Liver (tissue), 3 donors: ENCODE results near the gene TXNRD2.
"Not testable (repeated sequence)": the region's sequence is repeated elsewhere in the genome, so short reads cannot be mapped to it uniquely, and the experiment has no call there.

Experiments
- ATF3 ChIP-seq: IDR thresholded peaks from 2 replicates; pipeline ENCODE4 v1.6.1; 2016; ENCODE audit warnings: antibody characterized with exemption
- CTCF ChIP-seq: fragments of 150-350 bp; IDR thresholded peaks from 2 replicates; pipeline ENCODE4 v1.5.1; 2017; ENCODE audit warnings: improper control_type of control experiment, low read depth, low read length; ENCODE audit not compliant: missing input control
- NR2F2 ChIP-seq: IDR thresholded peaks from 2 replicates; pipeline ENCODE4 v1.6.1; 2016; ENCODE audit warnings: antibody characterized with exemption
- SP1 ChIP-seq: IDR thresholded peaks from 2 replicates; pipeline ENCODE4 v1.6.1; 2018; ENCODE audit warnings: antibody characterized with exemption, mild to moderate bottlenecking
- TF ChIP-seq, protein P1 (sequence below): IDR thresholded peaks from 2 replicates; pipeline ENCODE4 v1.6.1; 2016; ENCODE audit warnings: antibody characterized with exemption
- donor health status: healthy.
- donor health status: healthy.

DNA sequence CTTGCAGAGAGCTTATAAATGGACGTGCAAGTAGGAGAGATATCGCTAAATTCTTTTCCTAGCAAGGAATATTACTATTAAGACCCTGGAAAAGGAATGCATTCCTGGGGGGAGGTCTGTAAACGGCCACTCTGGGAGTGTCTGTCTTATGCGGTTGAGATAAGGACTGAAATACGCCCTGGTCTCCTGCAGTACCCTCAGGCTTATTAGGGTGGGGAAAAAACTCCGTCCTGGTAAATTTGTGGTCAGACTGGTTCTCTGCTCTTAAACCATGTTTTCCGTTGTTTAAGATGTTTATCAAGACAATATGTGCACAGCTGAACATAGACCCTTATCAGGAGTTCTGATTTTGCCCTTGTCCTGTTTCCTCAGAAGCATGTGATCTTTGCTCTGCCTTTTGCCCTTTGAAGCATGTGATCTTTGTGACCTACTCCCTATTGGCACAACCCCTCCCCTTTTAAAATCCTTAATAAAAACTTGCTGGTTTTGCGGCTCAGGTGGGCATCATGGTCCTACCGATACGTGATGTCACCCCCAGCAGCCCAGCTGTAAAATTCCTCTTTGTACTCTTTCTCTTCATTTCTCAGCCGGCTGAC lies 6.4 kb downstream of the TXNRD2 start:
- not testable (repeated sequence) for TF ChIP-seq SP1, CTCF, ATF3, NR2F2
- TF ChIP-seq, protein P1, sequence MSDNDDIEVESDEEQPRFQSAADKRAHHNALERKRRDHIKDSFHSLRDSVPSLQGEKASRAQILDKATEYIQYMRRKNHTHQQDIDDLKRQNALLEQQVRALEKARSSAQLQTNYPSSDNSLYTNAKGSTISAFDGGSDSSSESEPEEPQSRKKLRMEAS = not testable (repeated sequence)
